Measurements from ENCODE around the gene SEC62. TPM values are rescaled to one million over a fixed set of nuclear protein-coding genes. Genes with fewer than 3 reads are reported as not detected.
A peak's percentile ranks its signal among the peaks of the same experiment; 100 is the strongest.

SEC62 gene
- total RNA-seq, 1 donor from 2014 or later, result 34.8 TPM

- DNase-seq (ENCODE audit: low read depth), result no peak
- no peak for TF ChIP-seq CTCF (conservative IDR thresholded peaks at IDR 0.05; ENCODE audit: low read depth, low read length)
- no peak overlapping the region for H3K4me3 ChIP-seq (ENCODE audit: low read depth, low read length)
Observed at GRCh38 chr3:169952045-169952444, 14.6 kb upstream of the SEC62 start.

- TF ChIP-seq CTCF (conservative IDR thresholded peaks at IDR 0.05; ENCODE audit: low read depth, low read length), result no peak
- no peak overlapping the region for H3K4me3 ChIP-seq (ENCODE audit: low read depth, low read length)
- no peak for DNase-seq (ENCODE audit: low read depth)
Observed at GRCh38 chr3:169953462-169954141, 13.0 kb upstream of the SEC62 start.

GRCh38 chr3:169954142-169954756 lies 12.4 kb upstream of the SEC62 start:
- TF ChIP-seq CTCF (conservative IDR thresholded peaks at IDR 0.05; ENCODE audit: low read depth, low read length), result no peak
- no peak for DNase-seq (ENCODE audit: low read depth)
- no peak overlapping the region for H3K4me3 ChIP-seq (ENCODE audit: low read depth, low read length)

GRCh38 chr3:169955406-169955805 lies 11.2 kb upstream of the SEC62 start:
- no peak overlapping the region for H3K4me3 ChIP-seq (ENCODE audit: low read depth, low read length)
- DNase-seq (ENCODE audit: low read depth), result no peak
- TF ChIP-seq CTCF (conservative IDR thresholded peaks at IDR 0.05; ENCODE audit: low read depth, low read length), result no peak

GRCh38 chr3:169964176-169964575 lies 2.4 kb upstream of the SEC62 start:
- TF ChIP-seq CTCF (conservative IDR thresholded peaks at IDR 0.05; ENCODE audit: low read depth, low read length), result no peak
- no peak overlapping the region for H3K4me3 ChIP-seq (ENCODE audit: low read depth, low read length)
- DNase-seq (ENCODE audit: low read depth), result no peak

GRCh38 chr3:169965562-169966427 lies 812 bp upstream of the SEC62 start:
- TF ChIP-seq CTCF (conservative IDR thresholded peaks at IDR 0.05; ENCODE audit: low read depth, low read length), result no peak
- H3K4me3 ChIP-seq (ENCODE audit: low read depth, low read length), result peak overlapping the region; percentile 74
- no peak for DNase-seq (ENCODE audit: low read depth)
